GM23338 (cell line): ENCODE results near the gene IQUB. TPM values are rescaled to one million over a fixed set of nuclear protein-coding genes. Genes with fewer than 3 reads are reported as not detected.
A peak's percentile ranks its signal among the peaks of the same experiment; 100 is the strongest.

Source experiments
- ATAC-seq: fragments of 200-7000 bp; cut with Tn5 transposase; 3 replicates; pipeline ENCODE4 v1.9.1; 2020
- DNase-seq: peaks from one replicate; pipeline ENCODE4 v3.0.0-alpha.2; 2015; ENCODE audit warnings: low spot score
- H2AFZ ChIP-seq: fragments of 200-600 bp; sonication (generic); 2 replicates; pipeline ENCODE4 v1.8.0; 2016; ENCODE audit warnings: antibody characterized with exemption, mild to moderate bottlenecking, moderate library complexity
- H3F3A ChIP-seq: fragments of 200-600 bp; sonication (generic); replicated peaks from 2 replicates; pipeline ENCODE4 v1.8.0; 2017; ENCODE audit warnings: antibody characterized with exemption, mixed run types, low read depth
- H3K27ac ChIP-seq: fragments of 200-600 bp; sonication (generic); 2 replicates; pipeline ENCODE4 v1.6.1; 2016; ENCODE audit warnings: low read depth
- H3K27me3 ChIP-seq: fragments of 200-600 bp; sonication (generic); 2 replicates; pipeline ENCODE4 v1.8.0; 2016; ENCODE audit warnings: mild to moderate bottlenecking, mixed run types, moderate library complexity; ENCODE audit not compliant: insufficient read depth
- H3K36me3 ChIP-seq: fragments of 200-600 bp; sonication (generic); 2 replicates; pipeline ENCODE4 v1.8.0; 2016; ENCODE audit warnings: mild to moderate bottlenecking; ENCODE audit not compliant: insufficient read depth
- H3K4me1 ChIP-seq: fragments of 200-600 bp; sonication (generic); 2 replicates; pipeline ENCODE4 v1.8.0; 2016; ENCODE audit warnings: mild to moderate bottlenecking, moderate library complexity; ENCODE audit not compliant: insufficient read depth
- H3K4me2 ChIP-seq: fragments of 200-600 bp; sonication (generic); 2 replicates; pipeline ENCODE4 v1.7.1; 2017; ENCODE audit warnings: mixed run types
- H3K4me3 ChIP-seq: fragments of 200-600 bp; sonication (generic); 2 replicates; pipeline ENCODE4 v1.6.1; 2016; ENCODE audit warnings: mixed run types
- H3K79me2 ChIP-seq: fragments of 200-600 bp; sonication (generic); replicated peaks from 2 replicates; pipeline ENCODE4 v1.8.0; 2017; ENCODE audit warnings: mild to moderate bottlenecking; ENCODE audit not compliant: insufficient read depth
- H3K9me2 ChIP-seq: fragments of 200-600 bp; sonication (generic); 2 replicates; pipeline ENCODE4 v1.8.0; 2017; ENCODE audit not compliant: insufficient read depth
- H4K20me1 ChIP-seq: fragments of 200-600 bp; sonication (generic); replicated peaks from 2 replicates; pipeline ENCODE4 v1.8.0; 2017; ENCODE audit warnings: mild to moderate bottlenecking; ENCODE audit not compliant: insufficient read depth
- H3K27ac Mint-ChIP-seq: 2 replicates; pipeline ENCODE4 v1.8.0; 2020; ENCODE audit warnings: inconsistent platforms, mild to moderate bottlenecking, moderate library complexity, mixed read lengths
- H3K27me3 Mint-ChIP-seq: 3 replicates; pipeline ENCODE4 v1.8.0; 2022; ENCODE audit warnings: low read depth, mild to moderate bottlenecking, moderate library complexity, mixed read lengths, inconsistent platforms; ENCODE audit not compliant: insufficient read depth, poor library complexity
- H3K36me3 Mint-ChIP-seq: 3 replicates; pipeline ENCODE4 v1.8.0; 2021; ENCODE audit warnings: low read depth, mild to moderate bottlenecking, inconsistent platforms, moderate library complexity, mixed read lengths
- H3K4me1 Mint-ChIP-seq: 3 replicates; pipeline ENCODE4 v1.8.0; 2020; ENCODE audit warnings: mild to moderate bottlenecking, inconsistent platforms, mixed read lengths
- H3K4me3 Mint-ChIP-seq: 3 replicates; pipeline ENCODE4 v1.8.0; 2021; ENCODE audit warnings: moderate library complexity, mild to moderate bottlenecking, inconsistent platforms, mixed read lengths
- H3K9me3 Mint-ChIP-seq: 3 replicates; pipeline ENCODE4 v1.8.0; 2020; ENCODE audit warnings: moderate library complexity, mild to moderate bottlenecking, inconsistent platforms, mixed read lengths
- CREB1 ChIP-seq: fragments of 250-450 bp; sonication (Bioruptor Pico); IDR thresholded peaks from 2 replicates; pipeline ENCODE4 v1.5.0; 2020; ENCODE audit warnings: low read depth, mild to moderate bottlenecking, moderate library complexity
- CTCF ChIP-seq, 2 experiments: fragments of 200-600 bp in 1 of 2; sonication (generic) in 1 of 2; conservative IDR thresholded peaks; 2 replicates each; pipeline versions ENCODE4 v1.5.1 to v1.6.1; 2016 to 2017; ENCODE audit warnings: antibody characterized with exemption in 2 of 2, low read depth in 2 of 2, mild to moderate bottlenecking in 2 of 2, moderate library complexity in 1 of 2
- ETS1 ChIP-seq: IDR thresholded peaks from 2 replicates; pipeline ENCODE4 v1.6.1; 2016; ENCODE audit warnings: antibody characterized with exemption
- EZH2 ChIP-seq: fragments of 200-600 bp; sonication (generic); IDR thresholded peaks from one replicate; pipeline ENCODE4 v1.8.0; 2017; ENCODE audit warnings: antibody characterized with exemption, mild to moderate bottlenecking, low read depth; ENCODE audit not compliant: unreplicated experiment
- EZH2phosphoT487 ChIP-seq: fragments of 200-600 bp; sonication (generic); IDR thresholded peaks from one replicate; pipeline ENCODE4 v1.8.1; 2018; ENCODE audit warnings: antibody characterized with exemption; ENCODE audit not compliant: unreplicated experiment
- JUNB ChIP-seq: IDR thresholded peaks from one replicate; pipeline ENCODE4 v1.6.1; 2016; ENCODE audit warnings: antibody characterized with exemption; ENCODE audit not compliant: unreplicated experiment
- REST ChIP-seq: IDR thresholded peaks from one replicate; pipeline ENCODE4 v1.6.1; 2018; ENCODE audit warnings: antibody characterized with exemption; ENCODE audit not compliant: unreplicated experiment
- polyA plus RNA-seq: library from polyadenylated mRNA; unstranded; fragments of >200 nt; fragmentation: Nextera tagmentation; extraction: Ambion mirVana; gene quantifications from 2 replicates; pipeline ENCODE4 v1.2.1, GENCODE V29; 2016
- total RNA-seq: library from RNA; depleted of rRNA; stranded (reverse); fragments of >200 nt; shearing (Covaris generic); gene quantifications from 2 replicates; pipeline ENCODE4 v1.2.3, GENCODE V29; 2014

Gene IQUB
- total and polyA plus RNA-seq, 2 experiments from 2014 or later, result 0.79 to 1.1 TPM

- TF ChIP-seq EZH2phosphoT487 (no peak), REST (no peak), CTCF (conservative IDR thresholded peaks at IDR 0.05; ENCODE audit: low read depth in 2 of 2) (no peak), ETS1 (no peak)
- Histone ChIP-seq H3K36me3 (no peaks in the 10 kb centered on the region), H3K27me3 (no peaks in the 10 kb centered on the region), H4K20me1 (no peaks in the 10 kb centered on the region), H3K4me1 (peaks cover 11% of the 10 kb centered on the region; the same call in 1 of the 2 replicates), H2AFZ (no peak overlapping the region), H3K9me2 (peaks cover 11% of the 10 kb centered on the region; the same call in 1 of the 2 replicates), H3K4me3 (no peak overlapping the region), H3K27ac (no peak overlapping the region), H3K4me2 (no peak overlapping the region), H3F3A (no peaks in the 10 kb centered on the region), H3K79me2 (no peaks in the 10 kb centered on the region)
- Mint-ChIP-seq H3K9me3 (peaks cover 4% of the 10 kb centered on the region), H3K27me3 (no peaks in the 10 kb centered on the region), H3K4me1 (peaks cover 13% of the 10 kb centered on the region), H3K27ac (no peak overlapping the region), H3K36me3 (peaks cover 4% of the 10 kb centered on the region; the same call in 2 of the 3 replicates), H3K4me3 (no peak overlapping the region)
- DNase-seq (no peak), ATAC-seq (no peak)
Measured at GRCh38 chr7:123499211-123499970, 35.0 kb downstream of the IQUB start.

GRCh38 chr7:123498601-123499000 lies 35.8 kb downstream of the IQUB start:
- H3K9me3 Mint-ChIP-seq, result no peaks in the 10 kb centered on the region; the same call in 2 of the 3 replicates
- ATAC-seq (no peak), DNase-seq (no peak)
- Histone ChIP-seq H4K20me1 (no peaks in the 10 kb centered on the region), H2AFZ (peak overlapping the region; percentile 6; the same call in 1 of the 2 replicates), H3K36me3 (no peaks in the 10 kb centered on the region), H3K4me2 (no peak overlapping the region), H3K27ac (no peak overlapping the region), H3K4me1 (peaks cover 11% of the 10 kb centered on the region; the same call in 1 of the 2 replicates), H3K79me2 (no peaks in the 10 kb centered on the region), H3F3A (no peaks in the 10 kb centered on the region), H3K4me3 (no peak overlapping the region), H3K27me3 (no peaks in the 10 kb centered on the region), H3K9me2 (peaks cover 11% of the 10 kb centered on the region; the same call in 1 of the 2 replicates)
- H3K27me3 Mint-ChIP-seq, result no peaks in the 10 kb centered on the region
- no peak overlapping the region for H3K4me3 Mint-ChIP-seq
- peaks cover 13% of the 10 kb centered on the region for H3K4me1 Mint-ChIP-seq
- H3K36me3 Mint-ChIP-seq, result no peaks in the 10 kb centered on the region
- no peak overlapping the region for H3K27ac Mint-ChIP-seq
- TF ChIP-seq EZH2, result no peak
- no peak for TF ChIP-seq CREB1 (CRISPR knock-in tag)
- no peak for TF ChIP-seq REST
- TF ChIP-seq CTCF (conservative IDR thresholded peaks at IDR 0.05; ENCODE audit: low read depth in 2 of 2), result no peak
- no peak for TF ChIP-seq ETS1
- TF ChIP-seq JUNB, result no peak
- no peak for TF ChIP-seq EZH2phosphoT487
